NCI-H2081 (cell line): ENCODE results near the gene LACTB.

ENCODE experiments used
- DNase-seq, 2 experiments: peaks; one replicate each; lab custom pipeline; 2025; lab: John Stamatoyannopoulos, UW

Gene LACTB

GRCh38 chr15:63172851-63173451, 51.3 kb downstream of the LACTB start:
- no peak for DNase-seq

- no peak for DNase-seq
Measured at GRCh38 chr15:63176302-63176701, 54.6 kb downstream of the LACTB start.

GRCh38 chr15:63178034-63178433, 56.4 kb downstream of the LACTB start:
- DNase-seq: no peak

GRCh38 chr15:63180746-63181145, 59.1 kb downstream of the LACTB start:
- DNase-seq: no peak

GRCh38 chr15:63181648-63182047, 60.0 kb downstream of the LACTB start:
- DNase-seq: no peak

GRCh38 chr15:63185206-63185605, 63.5 kb downstream of the LACTB start:
- no peak for DNase-seq

GRCh38 chr15:63186065-63186464, 64.4 kb downstream of the LACTB start:
- peak in 1 of 2 experiments; percentile 4 for DNase-seq

GRCh38 chr15:63187589-63188226, 66.0 kb downstream of the LACTB start:
- DNase-seq: no peak

GRCh38 chr15:63188247-63188925, 66.7 kb downstream of the LACTB start:
- no peak for DNase-seq

GRCh38 chr15:63188926-63189871, 67.5 kb downstream of the LACTB start, which contains the start of gene RAB8B:
Gene RAB8B, plus strand, starts transcription at chr15:63189606. Its CDS starts 19 bp downstream, at chr15:63189625.
- DNase-seq: peak; percentile 94 to 97

- no peak for DNase-seq
Measured at GRCh38 chr15:63189941-63190768, 68.5 kb downstream of the LACTB start.

GRCh38 chr15:63190769-63191649, 69.3 kb downstream of the LACTB start:
- no peak for DNase-seq
